ENCODE results near the gene HOXA6.

GRCh38 chr7:27119412-27119911, 28.1 kb downstream of the HOXA6 start:
- TF ChIP-seq CTCF (conservative IDR thresholded peaks at IDR 0.05; ENCODE audit: low read length) = no peak
- TF ChIP-seq EZH2phosphoT487 (IDR thresholded peaks at IDR 0.05; ENCODE audit: borderline replicate concordance, low read depth, low read length) = no peak
